Measurements from ENCODE around the gene THBS4.

DNA sequence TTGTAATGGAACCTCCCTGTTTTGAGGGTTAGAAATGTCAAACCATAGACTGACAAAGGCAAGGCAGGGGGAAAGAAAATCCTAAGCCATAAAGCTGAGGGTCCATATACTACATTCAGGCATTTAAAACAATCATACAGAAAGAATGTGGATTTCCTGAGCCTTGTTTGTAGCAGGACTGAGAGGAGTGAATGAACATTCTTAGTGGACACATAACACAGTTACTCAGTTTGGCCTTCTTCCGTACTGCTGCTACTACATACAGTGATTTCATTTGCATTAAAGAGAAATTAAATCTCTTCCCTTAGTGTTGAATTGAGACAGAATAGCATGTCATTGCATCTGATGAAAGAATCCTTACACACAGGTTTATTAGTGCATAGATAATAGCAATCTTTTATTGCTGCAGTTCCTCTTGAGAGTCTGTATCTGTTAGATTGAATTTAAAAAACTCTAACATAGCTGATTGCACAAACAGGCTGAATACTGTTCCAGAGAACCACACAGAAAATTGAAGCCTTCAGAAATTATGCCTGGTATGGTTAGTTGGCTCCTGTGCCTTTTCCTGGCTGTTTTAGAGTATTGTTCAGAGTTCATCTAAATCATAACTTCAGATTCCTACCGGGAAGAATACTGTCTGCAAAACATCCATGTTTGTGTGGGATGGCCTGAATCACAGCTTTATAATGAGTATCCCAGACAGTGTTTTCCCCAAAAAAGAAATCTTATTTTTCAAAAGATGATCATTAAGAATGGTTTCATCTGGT is 42.1 kb upstream of the THBS4 start:
- TF ChIP-seq, protein P1, sequence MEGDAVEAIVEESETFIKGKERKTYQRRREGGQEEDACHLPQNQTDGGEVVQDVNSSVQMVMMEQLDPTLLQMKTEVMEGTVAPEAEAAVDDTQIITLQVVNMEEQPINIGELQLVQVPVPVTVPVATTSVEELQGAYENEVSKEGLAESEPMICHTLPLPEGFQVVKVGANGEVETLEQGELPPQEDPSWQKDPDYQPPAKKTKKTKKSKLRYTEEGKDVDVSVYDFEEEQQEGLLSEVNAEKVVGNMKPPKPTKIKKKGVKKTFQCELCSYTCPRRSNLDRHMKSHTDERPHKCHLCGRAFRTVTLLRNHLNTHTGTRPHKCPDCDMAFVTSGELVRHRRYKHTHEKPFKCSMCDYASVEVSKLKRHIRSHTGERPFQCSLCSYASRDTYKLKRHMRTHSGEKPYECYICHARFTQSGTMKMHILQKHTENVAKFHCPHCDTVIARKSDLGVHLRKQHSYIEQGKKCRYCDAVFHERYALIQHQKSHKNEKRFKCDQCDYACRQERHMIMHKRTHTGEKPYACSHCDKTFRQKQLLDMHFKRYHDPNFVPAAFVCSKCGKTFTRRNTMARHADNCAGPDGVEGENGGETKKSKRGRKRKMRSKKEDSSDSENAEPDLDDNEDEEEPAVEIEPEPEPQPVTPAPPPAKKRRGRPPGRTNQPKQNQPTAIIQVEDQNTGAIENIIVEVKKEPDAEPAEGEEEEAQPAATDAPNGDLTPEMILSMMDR (IDR thresholded peaks at IDR 0.05 in 2 of 3, conservative IDR thresholded peaks at IDR 0.05 in 1 of 3; ENCODE audit: control insufficient read depth in 2 of 3, extremely low read depth in 1 of 3, insufficient read depth in 1 of 3, low read depth in 3 of 3, low read length in 3 of 3): no peak
- TF ChIP-seq YY1 (IDR thresholded peaks at IDR 0.05; ENCODE audit: low read depth, low read length) (no peak), POLR2A (IDR thresholded peaks at IDR 0.05; ENCODE audit: low read depth, low read length) (no peak)

Measured in GM12878 (cell line).